Suprapubic skin (tissue), 4 donors: ENCODE results near the gene KIAA0825. TPM values are rescaled to one million over a fixed set of nuclear protein-coding genes. Genes with fewer than 3 reads are reported as not detected.

Experiments used
- DNase-seq, 2 donors: peaks; one replicate each; pipeline ENCODE4 v3.0.0-alpha.2; 2019; ENCODE audit warnings: low spot score in 2 of 2
- H3K27ac ChIP-seq: fragments of 200-600 bp; sonication (generic); one replicate; pipeline ENCODE4 v1.5.1; 2019
- H3K27me3 ChIP-seq: fragments of 200-600 bp; sonication (generic); one replicate; pipeline ENCODE4 v1.5.1; 2019
- H3K36me3 ChIP-seq: fragments of 200-600 bp; sonication (generic); one replicate; pipeline ENCODE4 v1.5.1; 2019
- H3K4me1 ChIP-seq: fragments of 200-600 bp; sonication (generic); one replicate; pipeline ENCODE4 v1.5.1; 2019
- H3K4me3 ChIP-seq: fragments of 200-600 bp; sonication (generic); one replicate; pipeline ENCODE4 v1.5.1; 2019; ENCODE audit warnings: mild to moderate bottlenecking
- H3K9me3 ChIP-seq: fragments of 200-600 bp; sonication (generic); one replicate; pipeline ENCODE4 v1.5.1; 2019
- CTCF ChIP-seq, 2 donors: fragments of 200-600 bp in 1 of 2; fragments of 450-650 bp in 1 of 2; sonication (generic) in 1 of 2; IDR thresholded peaks; one replicate each; pipeline ENCODE4 v1.5.1; 2016 to 2019; ENCODE audit warnings: antibody characterized with exemption in 2 of 2, mild to moderate bottlenecking in 1 of 2, moderate library complexity in 1 of 2
- EP300 ChIP-seq: sonication (generic); formaldehyde crosslinking; IDR thresholded peaks from one replicate; pipeline ENCODE4 v1.6.1; 2017; ENCODE audit warnings: antibody characterized with exemption
- POLR2A ChIP-seq, 2 donors: fragments of 450-650 bp; IDR thresholded peaks; one replicate each; pipeline ENCODE4 v1.6.1; 2017; ENCODE audit warnings: antibody characterized with exemption in 2 of 2, mild to moderate bottlenecking in 2 of 2, moderate library complexity in 2 of 2
- POLR2AphosphoS5 ChIP-seq, 3 donors: sonication (generic); formaldehyde crosslinking; IDR thresholded peaks; one replicate each; pipeline ENCODE4 v1.6.1; 2017; ENCODE audit warnings: antibody characterized with exemption in 3 of 3
- WGBS: methylation state at CpG from one replicate; pipeline ENCODE4 v1.1.5; 2018; 5-methylcytosine and 5-hydroxymethylcytosine counted together
- total RNA-seq, 4 donors: library from RNA; depleted of rRNA; stranded (reverse); fragments of >200 nt; gene quantifications; one replicate each; pipeline ENCODE4 v1.1.0, GENCODE V29; 2016

Gene KIAA0825
- total RNA-seq, 4 donors from 2014 or later, result 3.4 to 5.8 (median 4.5) TPM

GRCh38 chr5:94627191-94627590 lies 8.8 kb upstream of the KIAA0825 start:
- Histone ChIP-seq H3K9me3 (no peaks in the 10 kb centered on the region), H3K4me1 (no peaks in the 10 kb centered on the region), H3K36me3 (peaks cover 11% of the 10 kb centered on the region), H3K4me3 (no peak overlapping the region), H3K27ac (no peak overlapping the region), H3K27me3 (no peaks in the 10 kb centered on the region)
- DNase-seq, result no peak
- 88% methylated on average over 1 of the region's 1 CpG for WGBS
- no peak for TF ChIP-seq EP300
- TF ChIP-seq POLR2AphosphoS5 (IDR thresholded peaks at IDR 0.05), result no peak
- no peak for TF ChIP-seq POLR2A (IDR thresholded peaks at IDR 0.05)
- no peak for TF ChIP-seq CTCF (IDR thresholded peaks at IDR 0.05)

GRCh38 chr5:94623877-94624276 lies 5.5 kb upstream of the KIAA0825 start:
- H3K4me3 ChIP-seq, result no peak overlapping the region
- peaks cover 11% of the 10 kb centered on the region for H3K4me1 ChIP-seq
- H3K27me3 ChIP-seq, result no peaks in the 10 kb centered on the region
- H3K9me3 ChIP-seq, result no peaks in the 10 kb centered on the region
- no peak for DNase-seq
- H3K36me3 ChIP-seq, result no peaks in the 10 kb centered on the region
- no peak overlapping the region for H3K27ac ChIP-seq
- WGBS, result 85% methylated on average over 2 of the region's 2 CpGs
- TF ChIP-seq POLR2AphosphoS5 (IDR thresholded peaks at IDR 0.05) (no peak), CTCF (IDR thresholded peaks at IDR 0.05) (no peak), EP300 (no peak), POLR2A (IDR thresholded peaks at IDR 0.05) (no peak)

- TF ChIP-seq EP300, result no peak
- TF ChIP-seq CTCF (IDR thresholded peaks at IDR 0.05), result no peak
- no peak for TF ChIP-seq POLR2A (IDR thresholded peaks at IDR 0.05)
- no peak for TF ChIP-seq POLR2AphosphoS5 (IDR thresholded peaks at IDR 0.05)
- H3K4me1 ChIP-seq, result peaks cover 11% of the 10 kb centered on the region
- DNase-seq, result no peak
- H3K27ac ChIP-seq, result no peak overlapping the region
- H3K9me3 ChIP-seq, result no peaks in the 10 kb centered on the region
- H3K4me3 ChIP-seq, result no peak overlapping the region
- no peaks in the 10 kb centered on the region for H3K27me3 ChIP-seq
- H3K36me3 ChIP-seq, result no peaks in the 10 kb centered on the region
Observed at GRCh38 chr5:94623011-94623410, 4.6 kb upstream of the KIAA0825 start.

GRCh38 chr5:94621763-94622162 lies 3.4 kb upstream of the KIAA0825 start:
- H3K9me3 ChIP-seq, result no peaks in the 10 kb centered on the region
- 72% methylated on average over 5 of the region's 5 CpGs for WGBS
- H3K27me3 ChIP-seq, result no peaks in the 10 kb centered on the region
- TF ChIP-seq CTCF (IDR thresholded peaks at IDR 0.05), result no peak
- TF ChIP-seq POLR2AphosphoS5 (IDR thresholded peaks at IDR 0.05), result no peak
- DNase-seq, result no peak
- H3K27ac ChIP-seq, result no peak overlapping the region
- H3K36me3 ChIP-seq, result no peaks in the 10 kb centered on the region
- H3K4me3 ChIP-seq, result no peak overlapping the region
- peaks cover 17% of the 10 kb centered on the region for H3K4me1 ChIP-seq

GRCh38 chr5:94620256-94620655 lies 1.9 kb upstream of the KIAA0825 start:
- no peaks in the 10 kb centered on the region for H3K27me3 ChIP-seq
- H3K27ac ChIP-seq, result no peak overlapping the region
- 93% methylated on average over 5 of the region's 5 CpGs for WGBS
- TF ChIP-seq CTCF (IDR thresholded peaks at IDR 0.05), result no peak
- TF ChIP-seq EP300, result no peak
- no peak for TF ChIP-seq POLR2AphosphoS5 (IDR thresholded peaks at IDR 0.05)
- no peak for TF ChIP-seq POLR2A (IDR thresholded peaks at IDR 0.05)
- H3K4me1 ChIP-seq, result peaks cover 17% of the 10 kb centered on the region
- no peaks in the 10 kb centered on the region for H3K9me3 ChIP-seq
- H3K36me3 ChIP-seq, result no peaks in the 10 kb centered on the region
- no peak for DNase-seq
- no peak overlapping the region for H3K4me3 ChIP-seq
